Measurements from ENCODE around the gene MGAT4B. TPM values are rescaled to one million over a fixed set of nuclear protein-coding genes. Genes with fewer than 3 reads are reported as not detected.

MGAT4B gene
- total and polyA plus RNA-seq, 2 experiments from 2014 or later, result 159 to 243 TPM

DNA sequence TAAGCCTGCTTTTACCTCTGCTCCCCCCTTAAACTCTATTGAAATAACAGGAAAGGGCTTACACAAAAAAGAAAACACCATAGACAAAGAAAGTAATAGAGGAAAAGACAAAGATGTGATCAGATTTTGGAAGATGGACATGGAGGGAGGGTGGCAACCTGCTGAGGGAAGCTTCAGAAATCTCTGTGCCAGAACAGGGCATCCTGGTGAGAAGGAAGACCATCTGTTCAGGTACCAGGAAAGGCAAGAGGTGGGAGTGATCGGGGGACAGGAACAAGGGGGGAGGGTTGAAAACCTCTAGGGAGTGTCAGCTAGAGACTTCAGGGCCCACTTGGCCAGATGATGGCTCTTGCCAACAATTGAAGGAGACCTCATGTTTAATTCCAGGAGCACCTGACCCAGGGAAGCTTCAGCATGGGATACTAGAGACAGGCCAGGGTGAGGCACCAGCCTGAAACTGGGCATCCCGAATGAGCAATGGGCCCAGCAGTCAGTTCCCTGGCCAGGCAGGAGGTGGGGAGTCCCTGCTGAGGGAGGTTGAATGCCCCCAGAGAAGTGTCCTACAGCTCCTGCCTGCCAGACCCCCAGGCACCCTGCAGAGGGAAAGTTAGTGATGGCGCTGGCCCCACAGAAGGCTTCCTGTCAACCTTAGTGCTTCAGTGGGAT, 22.2 kb upstream of the MGAT4B start:
- H3K36me3 ChIP-seq (replicated peaks; ENCODE audit: insufficient read depth, low read depth), result peaks cover 5% of the 10 kb centered on the region

DNA sequence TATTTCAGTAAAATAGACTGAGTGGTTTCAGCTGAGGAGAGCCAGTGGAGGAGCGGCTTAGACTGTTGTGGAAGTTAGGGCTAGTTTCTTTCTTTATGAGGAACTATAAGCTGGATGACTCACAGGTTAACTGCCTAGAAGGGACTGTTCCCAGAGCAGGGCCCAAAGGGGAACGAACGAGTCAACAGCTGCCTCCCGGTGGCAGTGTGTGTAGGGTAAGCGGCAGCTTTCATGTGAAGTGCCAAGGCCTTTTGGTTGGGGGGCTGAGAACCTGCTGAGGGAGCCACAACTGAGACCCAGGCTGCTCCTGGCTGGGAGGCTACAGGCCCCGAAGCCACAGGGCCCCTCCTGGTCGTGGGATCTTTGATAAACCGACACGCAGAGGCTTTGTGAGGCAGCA, 21.0 kb upstream of the MGAT4B start:
- H3K4me1 ChIP-seq (ENCODE audit: insufficient read depth), result peaks cover 23% of the 10 kb centered on the region
- H3K4me3 ChIP-seq, result no peak overlapping the region
- H3K79me2 ChIP-seq, result peaks cover 36% of the 10 kb centered on the region
- TF ChIP-seq, protein P1, sequence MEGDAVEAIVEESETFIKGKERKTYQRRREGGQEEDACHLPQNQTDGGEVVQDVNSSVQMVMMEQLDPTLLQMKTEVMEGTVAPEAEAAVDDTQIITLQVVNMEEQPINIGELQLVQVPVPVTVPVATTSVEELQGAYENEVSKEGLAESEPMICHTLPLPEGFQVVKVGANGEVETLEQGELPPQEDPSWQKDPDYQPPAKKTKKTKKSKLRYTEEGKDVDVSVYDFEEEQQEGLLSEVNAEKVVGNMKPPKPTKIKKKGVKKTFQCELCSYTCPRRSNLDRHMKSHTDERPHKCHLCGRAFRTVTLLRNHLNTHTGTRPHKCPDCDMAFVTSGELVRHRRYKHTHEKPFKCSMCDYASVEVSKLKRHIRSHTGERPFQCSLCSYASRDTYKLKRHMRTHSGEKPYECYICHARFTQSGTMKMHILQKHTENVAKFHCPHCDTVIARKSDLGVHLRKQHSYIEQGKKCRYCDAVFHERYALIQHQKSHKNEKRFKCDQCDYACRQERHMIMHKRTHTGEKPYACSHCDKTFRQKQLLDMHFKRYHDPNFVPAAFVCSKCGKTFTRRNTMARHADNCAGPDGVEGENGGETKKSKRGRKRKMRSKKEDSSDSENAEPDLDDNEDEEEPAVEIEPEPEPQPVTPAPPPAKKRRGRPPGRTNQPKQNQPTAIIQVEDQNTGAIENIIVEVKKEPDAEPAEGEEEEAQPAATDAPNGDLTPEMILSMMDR (IDR thresholded peaks at IDR 0.05; ENCODE audit: poor library complexity), result no peak
- TF ChIP-seq EZH2 (IDR thresholded peaks at IDR 0.05; ENCODE audit: borderline replicate concordance), result no peak
- TF ChIP-seq EZH2phosphoT487 (IDR thresholded peaks at IDR 0.05; ENCODE audit: low read depth, severe bottlenecking, unreplicated experiment), result no peak
- H3K36me3 ChIP-seq (replicated peaks; ENCODE audit: insufficient read depth, low read depth), result no peaks in the 10 kb centered on the region
- H3K9me3 ChIP-seq (ENCODE audit: low read depth), result no peaks in the 10 kb centered on the region
- no peak overlapping the region for H2AFZ ChIP-seq
- H3K9me2 ChIP-seq (replicated peaks; ENCODE audit: insufficient read depth), result no peaks in the 10 kb centered on the region
- H3K27me3 ChIP-seq, result no peaks in the 10 kb centered on the region
- 69% methylated on average over 9 of the region's 9 CpGs for WGBS (ENCODE audit: low lambda C conversion rate, missing lambda C conversion rate)
- H3K27ac ChIP-seq, result peak overlapping the region; percentile 58
- no peak for DNase-seq (ENCODE audit: low spot score)
- no peak overlapping the region for H3K4me2 ChIP-seq
- H4K20me1 ChIP-seq (ENCODE audit: insufficient read depth, poor library complexity, severe bottlenecking), result peaks cover 73% of the 10 kb centered on the region

More for the DNA sequence above, 22.2 kb upstream of the MGAT4B start:
- H3K27ac ChIP-seq, result peak overlapping the region; percentile 9
- no peak overlapping the region for H3K4me2 ChIP-seq
- H3K27me3 ChIP-seq, result no peaks in the 10 kb centered on the region
- H2AFZ ChIP-seq, result no peak overlapping the region
- H3K4me3 ChIP-seq, result no peak overlapping the region
- no peaks in the 10 kb centered on the region for H3K9me2 ChIP-seq (replicated peaks; ENCODE audit: insufficient read depth)
- no peak for DNase-seq (ENCODE audit: low spot score)
- no peaks in the 10 kb centered on the region for H3K9me3 ChIP-seq (ENCODE audit: low read depth)
- H4K20me1 ChIP-seq (ENCODE audit: insufficient read depth, poor library complexity, severe bottlenecking), result peaks cover 68% of the 10 kb centered on the region
- peaks cover 25% of the 10 kb centered on the region for H3K79me2 ChIP-seq
- H3K4me1 ChIP-seq (ENCODE audit: insufficient read depth), result peaks cover 14% of the 10 kb centered on the region
- TF ChIP-seq EZH2 (IDR thresholded peaks at IDR 0.05; ENCODE audit: borderline replicate concordance) (no peak), EZH2phosphoT487 (IDR thresholded peaks at IDR 0.05; ENCODE audit: low read depth, severe bottlenecking, unreplicated experiment) (no peak)
- TF ChIP-seq, protein P1 (IDR thresholded peaks at IDR 0.05; ENCODE audit: poor library complexity), result no peak
- WGBS (ENCODE audit: low lambda C conversion rate, missing lambda C conversion rate), result 97% methylated on average over 3 of the region's 3 CpGs

DNA sequence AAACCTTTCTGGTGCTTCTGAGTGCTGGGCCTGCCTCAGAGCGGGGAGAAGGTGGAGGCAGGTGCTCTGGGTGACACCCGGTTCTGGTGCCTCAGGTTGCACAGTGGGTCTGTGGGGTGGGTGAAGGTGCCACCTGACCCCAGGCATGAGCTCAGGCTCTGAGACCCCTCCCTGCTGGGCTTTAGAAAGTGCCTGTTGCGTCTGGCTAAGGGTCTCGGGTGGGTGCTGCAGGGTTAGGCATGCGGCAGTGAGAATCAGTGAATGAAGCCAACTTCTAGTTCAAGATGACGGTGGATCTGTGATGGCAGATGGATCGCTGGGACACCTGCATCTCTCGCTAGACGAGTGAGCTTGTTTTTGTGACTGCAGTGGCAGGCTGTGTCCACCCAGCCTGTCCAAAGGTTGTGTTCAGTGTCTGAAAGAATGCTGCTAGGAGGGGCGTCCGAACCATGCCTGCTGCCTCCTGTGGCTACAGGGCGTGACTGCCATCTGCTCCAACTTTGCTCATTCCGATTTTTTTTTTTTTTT, 19.1 kb upstream of the MGAT4B start:
- Histone ChIP-seq H3K4me1 (ENCODE audit: insufficient read depth) (peaks cover 29% of the 10 kb centered on the region), H3K27ac (peak overlapping the region; percentile 47), H4K20me1 (ENCODE audit: insufficient read depth, poor library complexity, severe bottlenecking) (peaks cover 73% of the 10 kb centered on the region), H3K4me2 (peak overlapping the region; percentile 95), H3K9me2 (replicated peaks; ENCODE audit: insufficient read depth) (no peaks in the 10 kb centered on the region), H3K79me2 (peaks cover 51% of the 10 kb centered on the region), H3K27me3 (no peaks in the 10 kb centered on the region), H2AFZ (no peak overlapping the region), H3K4me3 (no peak overlapping the region), H3K36me3 (replicated peaks; ENCODE audit: insufficient read depth, low read depth) (no peaks in the 10 kb centered on the region), H3K9me3 (ENCODE audit: low read depth) (no peaks in the 10 kb centered on the region)
- WGBS (ENCODE audit: low lambda C conversion rate, missing lambda C conversion rate), result 80% methylated on average over 13 of the region's 13 CpGs
- DNase-seq (ENCODE audit: low spot score), result no peak
- no peak for TF ChIP-seq EZH2 (IDR thresholded peaks at IDR 0.05; ENCODE audit: borderline replicate concordance)
- TF ChIP-seq, protein P1 (IDR thresholded peaks at IDR 0.05; ENCODE audit: poor library complexity), result peak; percentile 5

All from hepatocyte (in vitro differentiated cells).